WERI-Rb-1 (cell line): ENCODE data around the gene INPPL1.

Experiments used
- DNase-seq: peaks from one replicate; pipeline ENCODE4 v3.0.0-alpha.2; 2020
- H3K27ac ChIP-seq: fragments of 250-450 bp; sonication (Bioruptor Pico); 2 replicates; pipeline ENCODE4 v1.5.1; 2020; ENCODE audit warnings: mild to moderate bottlenecking, moderate library complexity
- H3K27me3 ChIP-seq: fragments of 250-450 bp; sonication (Bioruptor Pico); 2 replicates; pipeline ENCODE4 v1.5.1; 2021; ENCODE audit warnings: mild to moderate bottlenecking, low read depth, moderate library complexity; ENCODE audit not compliant: insufficient read depth, severe bottlenecking
- H3K36me3 ChIP-seq: fragments of 250-450 bp; sonication (Bioruptor Pico); 2 replicates; pipeline ENCODE4 v1.5.1; 2020; ENCODE audit warnings: mild to moderate bottlenecking, moderate library complexity
- H3K4me3 ChIP-seq: 2 replicates; pipeline ENCODE4 v1.5.1; 2011; ENCODE audit warnings: low read depth, mild to moderate bottlenecking, control low read depth, low read length
- H3K9me3 ChIP-seq: fragments of 250-450 bp; sonication (Bioruptor Pico); 2 replicates; pipeline ENCODE4 v1.5.1; 2021; ENCODE audit warnings: mild to moderate bottlenecking, moderate library complexity; ENCODE audit not compliant: severe bottlenecking
- TF ChIP-seq, protein P1 (sequence below): IDR thresholded peaks from 2 replicates; pipeline ENCODE4 v1.5.1; 2011; ENCODE audit warnings: low read depth, mild to moderate bottlenecking, control low read depth, inconsistent platforms, low read length

The INPPL1 gene

DNA sequence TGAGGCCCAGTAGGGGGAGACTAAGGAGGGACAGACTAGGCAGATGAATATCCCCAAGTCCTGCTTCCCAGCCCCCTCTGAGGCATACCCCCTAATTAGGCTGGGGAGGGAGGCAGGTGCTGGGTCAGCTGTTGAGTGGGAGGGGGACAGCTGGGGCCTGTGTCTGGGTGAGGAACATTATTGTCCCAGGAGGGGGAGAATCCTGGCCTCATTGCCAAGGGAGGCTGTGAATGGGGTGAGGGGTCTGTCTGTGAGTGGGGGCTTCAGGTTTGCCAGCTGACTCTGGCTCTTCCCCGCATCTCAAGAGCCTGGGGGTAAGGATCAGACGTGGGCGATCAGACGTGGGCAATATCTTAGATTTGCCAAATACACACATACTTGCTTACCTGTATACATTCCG lies 2.1 kb downstream of the INPPL1 start:
- Histone ChIP-seq H3K9me3 (no peaks in the 10 kb centered on the region), H3K4me3 (no peak overlapping the region), H3K36me3 (peaks cover 56% of the 10 kb centered on the region), H3K27me3 (no peaks in the 10 kb centered on the region), H3K27ac (peak overlapping the region; percentile 61)
- TF ChIP-seq, protein P1, sequence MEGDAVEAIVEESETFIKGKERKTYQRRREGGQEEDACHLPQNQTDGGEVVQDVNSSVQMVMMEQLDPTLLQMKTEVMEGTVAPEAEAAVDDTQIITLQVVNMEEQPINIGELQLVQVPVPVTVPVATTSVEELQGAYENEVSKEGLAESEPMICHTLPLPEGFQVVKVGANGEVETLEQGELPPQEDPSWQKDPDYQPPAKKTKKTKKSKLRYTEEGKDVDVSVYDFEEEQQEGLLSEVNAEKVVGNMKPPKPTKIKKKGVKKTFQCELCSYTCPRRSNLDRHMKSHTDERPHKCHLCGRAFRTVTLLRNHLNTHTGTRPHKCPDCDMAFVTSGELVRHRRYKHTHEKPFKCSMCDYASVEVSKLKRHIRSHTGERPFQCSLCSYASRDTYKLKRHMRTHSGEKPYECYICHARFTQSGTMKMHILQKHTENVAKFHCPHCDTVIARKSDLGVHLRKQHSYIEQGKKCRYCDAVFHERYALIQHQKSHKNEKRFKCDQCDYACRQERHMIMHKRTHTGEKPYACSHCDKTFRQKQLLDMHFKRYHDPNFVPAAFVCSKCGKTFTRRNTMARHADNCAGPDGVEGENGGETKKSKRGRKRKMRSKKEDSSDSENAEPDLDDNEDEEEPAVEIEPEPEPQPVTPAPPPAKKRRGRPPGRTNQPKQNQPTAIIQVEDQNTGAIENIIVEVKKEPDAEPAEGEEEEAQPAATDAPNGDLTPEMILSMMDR = no peak
- DNase-seq = no peak

DNA sequence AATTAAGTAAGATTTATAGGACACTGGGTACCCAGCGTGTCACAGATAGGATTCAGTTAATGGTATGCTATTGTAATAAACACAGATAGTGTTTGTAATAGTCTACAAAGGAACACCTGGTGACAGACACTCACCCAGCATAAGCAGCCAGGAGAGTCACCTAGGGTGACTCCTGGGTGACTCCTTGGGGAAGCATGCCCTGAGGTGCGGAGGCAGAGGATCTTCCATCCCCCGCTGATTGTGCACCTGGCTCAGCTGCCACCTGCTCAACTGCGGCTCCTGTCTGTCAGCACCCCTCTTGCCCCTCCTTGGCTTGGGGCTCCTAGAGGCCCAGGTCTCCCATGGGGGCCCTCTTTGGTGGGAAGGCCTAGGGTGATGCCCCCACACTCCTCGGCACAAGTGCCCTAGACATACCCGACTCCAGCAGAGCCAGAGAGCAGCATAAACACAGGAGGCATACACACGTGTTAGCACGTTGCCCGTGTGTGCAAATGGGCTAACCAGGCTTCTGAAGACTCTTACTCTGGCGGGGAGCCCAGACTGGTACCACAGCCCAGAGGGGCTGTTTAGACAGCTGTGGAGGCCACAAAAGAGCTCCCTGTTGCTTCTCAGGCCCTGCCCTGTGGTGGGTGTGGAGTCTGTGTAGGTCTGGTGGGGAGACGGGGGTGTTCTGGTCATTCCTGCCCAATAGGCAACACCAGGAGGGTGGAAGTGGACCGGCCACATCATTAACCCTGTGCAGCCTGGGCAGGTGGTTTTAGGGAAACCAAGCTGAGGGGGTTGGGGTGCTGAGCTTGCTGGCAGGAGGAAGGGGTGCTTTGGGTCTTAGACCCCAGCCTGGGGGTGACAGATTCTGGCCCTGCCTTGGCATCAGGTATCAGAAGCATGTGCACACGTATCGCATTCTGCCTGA lies 3.0 kb downstream of the INPPL1 start:
- Histone ChIP-seq H3K36me3 (peaks cover 65% of the 10 kb centered on the region), H3K27me3 (no peaks in the 10 kb centered on the region), H3K4me3 (no peak overlapping the region), H3K27ac (peak overlapping the region; percentile 61), H3K9me3 (no peaks in the 10 kb centered on the region)
- DNase-seq = peak; percentile 58
- TF ChIP-seq, protein P1 = no peak

DNA sequence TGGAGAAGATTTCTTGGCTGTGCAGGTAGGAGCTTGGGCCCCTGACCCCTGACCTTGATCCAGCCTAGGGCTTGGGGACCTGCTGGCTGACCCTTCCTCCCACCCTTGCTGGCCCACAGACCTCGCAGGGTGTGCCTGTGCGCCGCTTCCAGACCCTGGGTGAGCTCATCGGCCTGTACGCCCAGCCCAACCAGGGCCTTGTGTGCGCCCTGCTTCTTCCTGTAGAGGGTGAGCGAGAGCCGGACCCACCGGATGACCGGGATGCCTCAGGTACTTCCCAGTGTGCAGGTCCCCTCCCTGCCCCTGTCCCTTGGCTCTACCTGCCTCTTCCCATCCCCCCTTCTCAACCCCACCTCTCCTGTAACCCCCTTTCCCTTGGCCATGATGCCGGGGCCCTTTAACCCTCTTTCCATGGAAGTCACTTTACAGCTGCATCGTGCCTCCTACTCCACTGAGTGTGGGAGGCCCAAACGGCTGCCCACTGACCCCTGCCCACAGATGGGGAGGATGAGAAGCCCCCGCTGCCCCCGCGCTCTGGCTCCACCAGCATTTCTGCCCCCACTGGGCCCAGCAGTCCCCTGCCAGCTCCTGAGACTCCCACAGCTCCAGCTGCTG lies 3.8 kb downstream of the INPPL1 start:
- H3K27ac ChIP-seq = no peak overlapping the region
- TF ChIP-seq, protein P1 = no peak
- H3K9me3 ChIP-seq = no peaks in the 10 kb centered on the region
- no peak for DNase-seq
- H3K36me3 ChIP-seq = peaks cover 72% of the 10 kb centered on the region
- H3K27me3 ChIP-seq = no peaks in the 10 kb centered on the region
- no peak overlapping the region for H3K4me3 ChIP-seq

DNA sequence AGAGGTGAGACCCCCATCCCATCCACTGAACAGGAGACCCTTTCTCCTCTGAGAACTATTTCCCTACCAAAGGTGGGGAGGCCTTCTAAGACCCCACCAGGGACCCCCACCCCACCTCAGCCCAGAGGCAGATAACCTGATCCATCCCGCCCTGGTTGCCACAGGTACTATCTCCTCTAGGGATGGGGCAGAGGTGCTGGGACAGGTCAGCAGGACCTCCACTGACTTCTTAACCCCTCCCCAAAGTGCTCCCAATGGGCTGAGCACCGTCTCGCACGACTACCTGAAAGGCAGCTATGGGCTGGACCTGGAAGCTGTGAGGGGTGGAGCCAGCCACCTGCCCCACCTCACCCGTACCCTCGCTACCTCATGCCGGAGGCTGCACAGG lies 4.3 kb downstream of the INPPL1 start:
- Histone ChIP-seq H3K36me3 (peaks cover 77% of the 10 kb centered on the region), H3K9me3 (no peaks in the 10 kb centered on the region), H3K4me3 (no peak overlapping the region), H3K27me3 (no peaks in the 10 kb centered on the region), H3K27ac (no peak overlapping the region)
- DNase-seq = no peak
- TF ChIP-seq, protein P1 = no peak

DNA sequence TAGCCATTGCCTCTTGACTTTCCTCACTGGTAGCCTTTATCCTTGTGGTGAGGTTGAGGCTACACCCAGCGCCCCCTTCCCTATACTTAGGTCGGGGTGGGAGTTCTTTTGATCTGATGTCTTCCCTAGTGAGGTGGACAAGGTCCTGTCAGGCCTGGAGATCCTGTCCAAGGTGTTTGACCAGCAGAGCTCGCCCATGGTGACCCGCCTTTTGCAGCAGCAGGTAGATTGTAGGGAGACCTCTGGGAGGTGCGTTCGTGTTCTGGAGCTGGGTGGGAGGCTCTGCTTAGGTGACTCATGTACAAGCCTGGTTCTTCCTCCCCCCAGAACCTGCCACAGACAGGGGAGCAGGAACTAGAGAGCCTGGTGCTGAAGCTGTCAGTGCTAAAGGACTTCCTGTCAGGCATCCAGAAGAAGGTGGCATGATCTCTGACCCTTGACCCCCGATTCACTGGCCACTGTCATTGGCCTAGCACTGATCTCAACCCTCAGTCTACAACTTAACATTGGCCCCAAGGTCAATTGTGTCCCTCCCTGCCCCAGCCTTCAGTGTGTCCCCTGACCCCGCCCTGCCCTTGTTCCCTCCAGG lies 4.9 kb downstream of the INPPL1 start:
- Histone ChIP-seq H3K36me3 (peaks cover 83% of the 10 kb centered on the region), H3K27ac (no peak overlapping the region), H3K27me3 (no peaks in the 10 kb centered on the region), H3K4me3 (no peak overlapping the region), H3K9me3 (no peaks in the 10 kb centered on the region)
- DNase-seq = no peak
- TF ChIP-seq, protein P1 = no peak
